ENCODE data around the gene BRCC3.
"Not testable (repeated sequence)": the region's sequence is repeated elsewhere in the genome, so short reads cannot be mapped to it uniquely, and the experiment has no call there.

Gene BRCC3

GRCh38 chrX:155148166-155148565 is 76.9 kb downstream of the BRCC3 start:
- not testable (repeated sequence) for DNase-seq

- peak in 1 of 2 donors; percentile 45 for DNase-seq
These were observed 77.6 kb downstream of the BRCC3 start for GRCh38 chrX:155148724-155149537.

GRCh38 chrX:155169881-155170280 is 98.6 kb downstream of the BRCC3 start:
- no peak for DNase-seq
